Raji (cell line): ENCODE data around the gene DIP2B.

Experiments used
- POLR2A ChIP-seq: IDR thresholded peaks from 2 replicates; pipeline ENCODE4 v1.6.1; 2011; ENCODE audit warnings: low read depth, low read length, control low read depth; ENCODE audit not compliant: insufficient read depth

Gene DIP2B

DNA sequence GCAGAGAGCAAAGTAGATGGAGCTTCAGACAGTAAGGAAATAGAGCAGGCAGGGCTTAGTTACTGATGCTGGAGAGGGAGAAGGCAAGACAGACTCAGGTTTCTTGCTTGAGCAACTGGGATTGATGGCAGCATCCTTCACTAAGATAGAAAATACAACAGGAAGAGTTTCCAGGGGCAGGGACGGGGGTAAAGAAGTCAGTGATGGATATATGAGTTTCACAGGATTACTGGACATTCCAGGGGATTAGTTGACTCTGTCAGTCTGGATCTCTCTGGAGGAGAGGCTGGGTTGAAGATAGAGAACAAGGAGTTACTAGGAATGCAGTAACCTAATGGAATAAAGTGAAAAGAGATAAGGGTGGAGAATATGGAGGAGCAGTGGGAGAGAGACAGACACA lies 184.7 kb downstream of the DIP2B start:
- no peak for TF ChIP-seq POLR2A

DNA sequence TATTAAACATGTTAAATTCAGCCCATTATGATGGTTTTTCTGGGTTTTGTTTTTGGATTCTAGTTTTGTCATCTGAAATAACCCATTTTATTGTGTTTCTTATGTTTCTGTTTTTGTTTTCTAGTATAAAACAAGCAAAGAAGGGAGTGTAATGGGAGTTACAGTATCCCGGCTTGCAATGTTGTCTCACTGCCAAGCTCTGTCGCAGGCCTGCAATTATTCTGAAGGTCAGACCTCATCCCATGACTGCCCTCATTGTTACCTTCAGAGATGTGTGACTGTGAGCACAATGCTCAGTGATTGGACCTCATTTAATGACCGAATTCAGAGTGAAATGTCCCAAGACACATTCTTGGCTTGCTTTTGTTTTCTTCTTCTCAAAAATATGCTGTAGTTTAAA lies 186.1 kb downstream of the DIP2B start:
- no peak for TF ChIP-seq POLR2A

DNA sequence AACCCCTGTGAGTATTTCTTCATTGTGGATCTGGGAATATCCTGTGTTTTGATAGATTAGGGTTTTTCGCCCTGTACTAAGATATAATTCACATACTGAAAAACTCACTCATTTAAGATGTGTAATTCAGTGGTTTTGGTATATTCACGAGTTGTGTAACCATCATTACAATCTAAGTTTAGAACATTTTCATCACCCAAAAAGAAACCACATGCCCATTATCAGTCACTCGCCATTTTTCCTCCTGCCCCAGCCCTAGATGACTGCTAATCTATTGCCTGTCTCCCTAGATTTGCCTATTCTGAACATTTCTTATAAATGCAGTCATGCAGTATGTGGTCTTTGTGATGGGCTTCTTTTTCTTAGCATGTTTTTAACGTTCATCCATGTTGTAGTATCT lies 191.2 kb downstream of the DIP2B start:
- TF ChIP-seq POLR2A = no peak

DNA sequence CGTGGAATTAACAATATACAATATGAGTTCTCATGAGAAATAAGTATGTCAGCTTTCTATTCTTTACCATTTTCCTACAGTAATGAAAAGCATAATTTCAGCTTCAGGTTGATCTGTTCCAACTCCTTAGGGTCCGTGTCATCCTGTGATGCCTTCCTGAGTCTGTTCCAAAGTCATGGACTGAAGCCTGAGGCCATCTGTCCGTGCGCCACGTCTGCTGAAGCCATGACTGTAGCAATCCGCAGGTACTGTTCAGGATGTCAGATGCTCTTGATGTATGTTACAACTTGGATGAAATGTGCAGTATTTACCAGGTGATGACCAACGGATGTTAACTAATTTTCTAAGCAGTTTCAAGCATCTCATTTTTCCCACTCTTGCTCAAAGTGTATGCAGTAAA lies 192.1 kb downstream of the DIP2B start:
- TF ChIP-seq POLR2A = no peak

DNA sequence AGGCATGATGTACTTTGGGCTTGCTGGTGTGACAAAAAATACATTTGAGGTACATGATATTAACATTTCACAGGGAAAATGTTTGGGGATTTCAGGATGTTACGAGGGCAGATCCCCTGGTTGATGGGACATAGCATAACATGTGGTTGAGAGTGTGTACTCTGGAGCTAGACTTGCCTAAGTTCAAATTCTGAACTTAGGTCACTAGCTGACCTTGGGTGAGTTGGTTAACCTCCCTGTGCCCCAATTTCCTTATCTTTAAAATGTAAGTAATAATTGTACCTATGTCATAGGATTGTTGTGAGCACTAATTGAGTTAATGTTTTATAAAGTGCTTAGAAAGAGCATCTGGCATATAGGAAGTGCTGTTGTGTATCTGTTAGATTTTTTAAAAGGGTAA lies 194.4 kb downstream of the DIP2B start:
- no peak for TF ChIP-seq POLR2A

DNA sequence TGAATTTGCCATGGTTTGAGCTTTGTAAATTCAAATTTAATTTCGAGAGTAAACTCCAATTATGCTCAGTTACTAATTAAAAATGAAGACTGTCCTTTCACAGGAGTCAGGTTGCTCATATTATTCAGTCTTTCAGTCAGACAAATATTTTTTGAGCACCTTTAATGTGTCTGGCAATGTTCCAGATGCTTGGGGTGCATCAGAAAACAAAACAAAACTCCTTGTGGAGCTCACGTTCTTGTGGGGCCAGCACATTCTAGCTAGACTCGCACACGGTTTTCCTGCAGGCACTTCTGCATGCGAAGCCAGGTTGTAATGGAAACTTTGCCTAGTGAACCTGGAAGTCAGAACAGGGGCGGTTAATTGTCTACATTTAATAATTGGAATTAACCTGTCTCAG lies 195.2 kb downstream of the DIP2B start:
- TF ChIP-seq POLR2A = no peak

DNA sequence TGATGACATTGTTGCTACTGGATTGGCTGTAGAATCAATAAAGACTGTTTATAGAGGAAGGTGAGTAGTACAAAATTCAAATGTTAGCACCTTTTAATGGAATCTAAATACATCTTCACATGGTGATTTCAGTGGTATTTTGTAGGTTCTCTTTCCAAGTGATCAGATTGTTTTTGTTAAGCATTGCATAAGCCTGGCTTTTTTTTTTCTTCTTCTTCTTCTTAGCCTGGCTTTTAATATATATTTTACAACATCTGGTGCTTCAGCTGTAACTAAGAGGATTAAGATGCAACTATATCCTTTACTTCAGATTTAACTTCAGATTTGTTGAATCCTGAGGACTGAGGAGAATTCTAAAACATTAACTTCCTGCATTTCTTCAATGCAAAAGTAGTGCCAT lies 201.8 kb downstream of the DIP2B start:
- TF ChIP-seq POLR2A = no peak

DNA sequence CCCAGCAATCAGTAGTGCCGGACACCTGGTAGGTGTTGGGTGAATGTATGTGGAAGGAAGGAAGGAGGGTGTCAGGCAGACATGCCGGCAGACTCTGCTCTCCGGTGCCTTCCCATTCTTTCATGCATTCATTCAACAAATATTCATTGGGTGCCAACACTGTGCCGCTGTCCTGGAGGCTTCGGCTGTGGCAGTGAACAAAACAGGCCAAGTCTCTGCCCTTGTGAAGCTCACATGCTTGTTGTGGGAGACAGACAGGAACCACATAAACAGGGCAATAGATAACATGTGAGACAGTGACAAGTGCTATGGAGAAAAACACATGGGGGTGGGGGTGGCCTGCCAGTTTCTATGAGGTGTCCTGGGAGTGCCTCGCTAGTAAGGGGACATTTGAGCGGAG lies 202.6 kb downstream of the DIP2B start:
- no peak for TF ChIP-seq POLR2A

DNA sequence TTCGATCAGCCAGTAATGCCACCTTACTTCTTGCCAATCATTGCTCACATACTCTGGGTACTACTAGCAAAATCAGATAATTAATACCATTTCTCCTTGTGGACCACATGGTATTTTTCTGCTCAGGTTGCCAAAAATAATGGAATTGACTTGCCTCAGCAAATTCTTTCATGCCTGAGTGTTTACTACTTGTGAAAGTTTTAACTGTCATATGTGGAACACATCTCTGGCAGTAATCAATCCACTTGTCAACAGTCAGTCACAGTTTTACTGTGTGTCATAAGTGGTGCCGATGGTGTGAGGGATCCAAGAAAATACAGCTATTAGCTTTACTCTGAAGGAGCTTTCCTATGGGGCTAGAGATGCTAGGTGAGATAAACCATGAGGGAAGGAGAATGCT lies 203.8 kb downstream of the DIP2B start:
- no peak for TF ChIP-seq POLR2A

DNA sequence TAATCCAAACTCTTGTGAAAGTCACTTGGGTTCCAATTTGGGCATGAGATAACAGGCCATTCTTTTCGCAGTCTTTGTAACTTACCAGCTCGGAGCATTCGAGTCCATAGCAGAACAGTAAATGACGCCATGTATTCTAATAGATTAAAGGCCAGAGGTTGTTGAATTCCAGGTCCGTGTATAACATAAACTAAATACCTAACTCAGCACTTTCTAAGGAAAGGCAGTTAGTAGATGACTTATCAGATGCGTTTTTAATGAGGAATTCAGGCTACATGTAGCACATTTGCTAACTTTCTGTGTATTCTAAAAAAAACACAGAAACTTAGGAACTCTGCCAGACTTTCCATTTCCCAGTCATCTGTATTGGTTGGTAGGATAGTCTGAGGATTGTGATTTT lies 206.3 kb downstream of the DIP2B start:
- no peak for TF ChIP-seq POLR2A

DNA sequence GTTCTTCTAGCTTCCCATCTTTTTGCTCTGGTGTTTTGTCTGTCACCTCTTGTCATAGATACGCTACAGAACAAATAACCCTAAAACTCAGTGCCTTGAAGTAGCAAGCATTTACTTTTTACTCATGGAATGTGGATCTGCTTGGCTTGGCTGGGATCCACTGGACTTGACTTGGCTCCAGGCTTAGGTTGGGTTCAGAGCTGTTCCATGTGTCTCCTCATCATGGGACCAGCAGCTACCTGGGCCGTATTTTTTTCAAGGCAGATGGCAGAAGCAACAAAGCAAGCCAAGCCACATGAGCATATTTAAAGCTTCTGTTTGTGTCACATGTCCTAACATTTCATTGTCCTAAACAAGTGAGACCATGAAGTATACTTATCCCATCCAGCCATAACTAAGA lies 210.4 kb downstream of the DIP2B start:
- TF ChIP-seq POLR2A = no peak

DNA sequence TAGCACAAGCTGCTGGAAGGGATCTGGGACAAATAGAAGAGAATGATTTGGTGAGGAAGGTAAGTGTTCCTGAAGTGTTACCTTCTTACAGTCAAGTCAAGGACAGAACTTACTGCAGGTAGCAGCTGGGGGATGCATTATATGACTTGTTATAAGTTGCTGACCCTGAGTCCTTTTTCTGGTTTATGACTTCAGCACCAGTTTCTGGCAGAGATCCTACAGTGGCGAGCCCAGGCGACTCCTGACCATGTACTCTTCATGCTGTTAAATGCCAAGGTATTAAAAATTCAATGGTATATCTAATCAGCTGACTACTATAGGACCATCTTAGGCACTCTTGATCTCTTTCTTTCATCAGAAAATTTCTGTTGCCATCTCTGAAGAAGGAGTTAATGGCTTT lies 214.0 kb downstream of the DIP2B start:
- TF ChIP-seq POLR2A = no peak

DNA sequence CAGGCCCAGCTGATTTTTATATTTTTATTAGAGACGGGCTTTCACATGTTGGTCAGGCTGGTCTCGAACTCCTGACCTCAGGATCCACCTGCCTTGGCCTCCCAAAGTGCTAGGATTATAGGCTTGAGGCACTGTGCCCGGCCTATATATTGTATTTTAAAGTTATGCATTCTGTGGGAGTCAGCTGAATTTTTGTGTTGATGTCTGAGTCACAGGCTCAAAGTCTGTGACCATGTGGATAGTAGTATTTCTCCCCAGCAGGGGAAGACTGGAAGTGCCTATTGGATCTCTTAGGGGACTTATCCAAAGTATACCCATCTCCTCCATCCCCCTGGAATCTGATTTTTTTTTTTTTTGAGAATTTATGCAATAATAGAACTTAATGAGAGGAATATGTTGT lies 215.3 kb downstream of the DIP2B start:
- TF ChIP-seq POLR2A = no peak

DNA sequence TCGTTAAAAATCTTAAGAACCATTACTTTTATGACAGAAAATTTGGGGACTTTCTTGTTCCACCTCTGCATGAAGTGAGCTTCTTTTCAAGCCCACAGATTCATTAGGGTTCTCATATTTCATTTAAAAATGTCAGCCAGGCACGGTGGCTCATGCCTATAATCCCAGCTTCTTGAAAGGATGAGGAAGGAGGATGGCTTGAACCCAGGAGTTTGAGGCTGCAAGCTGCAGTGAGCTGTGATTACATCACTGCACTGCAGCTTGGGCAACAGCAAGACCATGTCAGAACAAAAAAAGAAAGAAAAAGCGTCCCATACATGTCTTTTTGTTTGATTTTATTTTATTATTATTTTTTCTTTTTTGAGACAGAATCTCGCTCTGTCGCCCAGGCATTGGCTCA lies 215.7 kb downstream of the DIP2B start:
- TF ChIP-seq POLR2A = no peak

DNA sequence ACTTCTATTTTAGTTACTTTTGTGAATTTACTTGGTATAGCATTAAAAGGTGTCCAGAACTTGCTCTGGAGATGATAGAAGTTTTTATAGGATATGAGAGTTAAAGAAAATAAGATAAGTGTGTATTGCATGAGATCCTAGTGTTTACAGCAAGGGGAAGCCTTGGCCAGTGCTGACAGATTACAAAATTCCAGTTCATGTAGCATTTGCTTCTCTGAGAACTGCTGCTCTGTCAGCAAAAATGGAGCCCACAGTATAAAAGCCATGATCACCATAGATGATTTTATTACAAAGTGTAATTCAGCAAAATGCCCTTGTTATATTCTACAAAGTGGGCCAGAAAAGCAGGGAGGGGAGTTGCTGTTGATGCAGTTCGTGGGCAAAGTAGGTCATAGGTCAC lies 219.1 kb downstream of the DIP2B start:
- TF ChIP-seq POLR2A = no peak

DNA sequence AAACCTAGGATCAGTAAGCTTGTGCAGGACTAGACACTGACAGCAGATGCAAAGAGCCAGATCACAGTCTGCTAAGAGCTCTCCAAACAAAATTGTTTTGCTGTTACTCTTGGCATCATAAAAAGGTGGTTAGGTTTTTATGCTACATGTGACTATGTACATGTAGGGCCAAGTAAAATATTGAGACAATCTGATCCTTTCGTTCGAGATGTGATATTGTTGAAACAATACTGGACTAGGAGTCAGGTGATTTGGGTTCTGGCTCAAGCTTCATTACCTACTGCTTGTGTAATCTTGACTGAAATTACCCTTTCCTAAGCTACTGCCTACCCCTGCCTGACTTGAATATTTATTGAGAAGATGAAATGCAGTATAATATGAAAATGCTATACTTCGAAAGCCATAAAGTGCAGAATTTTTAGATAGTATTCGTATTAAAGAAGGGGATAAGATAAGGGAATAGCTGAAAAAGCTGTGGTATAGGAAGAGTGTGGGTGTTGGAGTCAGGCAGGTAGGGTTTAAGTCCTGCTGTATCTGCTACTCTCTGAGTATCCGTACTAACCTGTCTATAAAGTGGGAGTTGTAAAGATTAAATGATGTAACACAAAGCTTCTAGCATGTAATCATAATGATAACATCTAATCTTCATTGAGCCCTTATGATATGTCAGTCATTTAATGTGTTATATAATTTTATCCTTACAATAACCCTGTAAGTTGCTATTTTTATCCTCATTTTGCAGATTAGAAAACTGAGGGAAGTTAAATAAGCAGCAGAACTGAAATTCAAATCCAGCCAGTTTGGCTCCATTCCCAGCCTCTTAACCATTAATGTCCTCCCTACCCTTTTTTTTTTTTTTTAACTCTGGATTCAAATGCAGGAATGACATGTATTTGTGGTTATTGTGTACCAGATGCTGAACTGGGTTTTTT lies 220.5 kb downstream of the DIP2B start:
- no peak for TF ChIP-seq POLR2A

DNA sequence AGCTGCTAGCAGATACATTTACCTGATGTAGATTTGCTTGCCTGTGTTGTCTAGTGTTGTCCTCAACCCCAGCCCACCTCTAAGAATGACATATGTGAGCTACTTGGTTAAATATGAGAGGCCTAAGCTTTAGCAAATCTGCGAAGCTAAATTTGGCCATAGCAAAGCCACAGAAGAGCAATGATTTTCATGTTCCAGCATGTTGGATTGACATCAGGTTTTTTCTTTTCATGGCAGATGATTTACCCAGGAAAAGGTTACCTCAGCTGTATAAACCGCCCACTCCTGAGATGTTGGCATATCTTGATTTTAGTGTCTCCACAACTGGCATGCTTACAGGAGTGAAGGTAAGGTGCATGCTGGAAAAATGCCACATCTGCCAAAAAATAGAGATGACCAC lies 222.7 kb downstream of the DIP2B start:
- TF ChIP-seq POLR2A = no peak

DNA sequence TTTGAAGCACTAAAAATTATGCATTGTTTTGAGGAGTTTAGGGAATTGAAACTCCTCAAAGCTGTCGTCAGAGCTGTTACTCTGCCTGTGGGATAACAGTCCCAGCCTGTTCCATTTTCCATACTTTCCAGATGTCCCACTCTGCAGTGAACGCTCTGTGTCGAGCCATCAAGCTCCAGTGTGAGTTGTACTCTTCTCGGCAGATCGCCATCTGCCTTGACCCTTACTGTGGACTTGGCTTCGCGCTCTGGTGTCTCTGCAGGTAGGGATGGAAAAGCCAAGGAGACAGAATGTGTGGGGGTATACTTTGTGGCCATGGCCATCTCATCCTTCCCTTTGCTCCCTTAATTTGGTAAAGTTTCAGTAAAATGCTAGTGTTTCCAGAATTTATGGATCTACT lies 223.6 kb downstream of the DIP2B start:
- TF ChIP-seq POLR2A = no peak

DNA sequence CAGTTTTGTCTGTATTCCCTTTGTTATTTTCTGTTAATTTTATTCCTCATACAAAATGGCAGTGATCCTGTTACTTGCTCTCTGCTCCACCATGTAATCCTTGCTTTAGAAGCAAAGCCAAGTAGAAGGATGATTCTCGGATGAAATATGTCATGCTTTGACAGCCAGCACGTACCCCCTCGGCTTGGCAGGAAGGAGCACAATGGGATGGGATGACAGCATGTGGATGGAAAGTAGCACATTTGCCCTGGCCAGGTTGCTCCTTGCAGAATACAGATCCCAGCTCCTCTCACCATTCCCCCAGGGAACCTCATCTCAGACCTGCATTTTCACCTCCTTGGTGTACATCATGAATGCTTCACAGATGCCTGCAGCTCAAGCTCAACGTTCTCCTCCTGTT lies 224.1 kb downstream of the DIP2B start:
- TF ChIP-seq POLR2A = no peak
